Measurements from ENCODE around the gene TRAF6.

- TF ChIP-seq TCF12 (IDR thresholded peaks at IDR 0.05; ENCODE audit: low read depth): no peak
- no peak for TF ChIP-seq REST (IDR thresholded peaks at IDR 0.05; ENCODE audit: low read depth)
- no peak for TF ChIP-seq EP300 (IDR thresholded peaks at IDR 0.05; ENCODE audit: borderline replicate concordance)
- no peak for TF ChIP-seq CEBPB (IDR thresholded peaks at IDR 0.05)
- no peak for TF ChIP-seq TAF1 (IDR thresholded peaks at IDR 0.05; ENCODE audit: low read depth)
- TF ChIP-seq YY1 (IDR thresholded peaks at IDR 0.05; ENCODE audit: low read depth): no peak
- no peak for TF ChIP-seq RAD21 (IDR thresholded peaks at IDR 0.05; ENCODE audit: low read depth)
- TF ChIP-seq FOXM1 (IDR thresholded peaks at IDR 0.05; ENCODE audit: borderline replicate concordance, low read depth): no peak
- no peak for TF ChIP-seq CREB1 (IDR thresholded peaks at IDR 0.05; ENCODE audit: low read depth)
- TF ChIP-seq MAX (IDR thresholded peaks at IDR 0.05): no peak
- no peak for TF ChIP-seq ZBTB7A (IDR thresholded peaks at IDR 0.05; ENCODE audit: low read depth)
- no peak for TF ChIP-seq TEAD4 (IDR thresholded peaks at IDR 0.05)
- no peak for TF ChIP-seq EGR1 (IDR thresholded peaks at IDR 0.05)
- TF ChIP-seq NFIC (IDR thresholded peaks at IDR 0.05): no peak
Observed at GRCh38 chr11:36463781-36464180, 46.3 kb downstream of the TRAF6 start.
